ENCODE measurements around the gene CXCL12.

The CXCL12 gene

GRCh38 chr10:44399659-44400451 lies 15.0 kb upstream of the CXCL12 start:
- no peak for DNase-seq (ENCODE audit: low read depth)

GRCh38 chr10:44398747-44399658 lies 14.1 kb upstream of the CXCL12 start:
- no peak for DNase-seq (ENCODE audit: low read depth)

GRCh38 chr10:44398271-44398670 lies 13.4 kb upstream of the CXCL12 start:
- DNase-seq (ENCODE audit: low read depth): no peak

- DNase-seq (ENCODE audit: low read depth): no peak
Measured at GRCh38 chr10:44397476-44398225, 12.8 kb upstream of the CXCL12 start.

DNA sequence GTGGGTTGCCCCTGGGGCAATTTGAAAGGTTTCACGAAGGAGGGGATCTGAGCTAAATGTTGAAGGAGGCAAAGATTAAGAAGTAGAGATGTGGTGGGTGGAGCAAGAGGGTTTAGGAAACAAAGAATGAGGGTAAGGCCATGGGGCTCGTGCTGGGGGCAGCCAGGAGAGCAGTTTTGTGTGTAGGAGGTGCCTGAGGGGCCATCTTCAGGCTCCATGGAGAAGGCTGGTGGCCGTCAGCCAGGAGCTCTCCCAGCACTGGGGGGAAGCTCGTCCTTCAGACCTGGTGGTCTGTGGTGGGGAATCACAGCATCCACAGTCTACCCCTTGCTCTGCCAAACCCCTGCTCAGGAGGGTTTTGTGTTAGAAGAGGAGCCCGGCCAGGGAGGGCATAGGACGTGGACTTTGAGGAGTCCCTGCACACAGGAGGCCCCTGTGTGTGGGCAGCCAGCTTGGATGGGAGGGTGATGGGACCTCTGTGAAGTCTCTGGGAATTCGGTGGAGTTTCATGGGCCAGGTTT lies 11.8 kb upstream of the CXCL12 start:
- DNase-seq (ENCODE audit: low read depth): no peak

- no peak for DNase-seq (ENCODE audit: low read depth)
Measured at GRCh38 chr10:44395902-44396670, 11.2 kb upstream of the CXCL12 start.

GRCh38 chr10:44395396-44395795 lies 10.5 kb upstream of the CXCL12 start:
- DNase-seq (ENCODE audit: low read depth): no peak

DNA sequence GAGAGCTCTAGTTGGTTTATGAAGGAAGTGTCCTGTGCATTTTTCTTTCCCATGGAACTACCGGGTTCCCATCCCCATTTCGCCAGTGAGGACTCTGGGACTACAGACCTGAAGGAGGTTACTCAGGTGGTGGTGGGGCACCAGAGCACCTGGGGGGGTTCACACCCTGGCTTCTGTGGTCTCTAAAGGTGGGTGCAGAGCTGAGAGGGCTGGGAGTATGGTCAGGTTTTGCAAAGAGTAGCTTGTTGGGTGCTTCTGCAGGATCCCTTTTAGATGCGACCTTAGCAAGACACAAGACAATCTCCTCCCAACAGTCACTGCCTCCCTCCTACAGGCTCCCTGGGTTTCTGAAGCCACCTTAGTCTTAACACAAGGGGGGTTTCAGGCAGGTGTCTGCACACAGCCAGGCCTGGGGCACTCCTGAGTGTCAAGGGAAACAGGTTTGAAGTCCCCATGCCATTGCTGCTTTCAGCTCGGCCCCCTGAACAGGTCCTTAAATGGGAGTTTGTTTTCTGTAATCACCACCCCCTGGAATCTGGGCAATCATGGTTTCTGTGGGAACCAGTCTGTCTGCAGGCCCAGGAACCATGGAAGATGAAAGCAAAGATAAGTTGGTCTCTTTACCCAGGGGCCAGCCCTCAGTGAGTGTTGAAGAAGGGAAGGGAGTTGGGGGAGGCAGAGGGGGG lies 9.9 kb upstream of the CXCL12 start:
- no peak for DNase-seq (ENCODE audit: low read depth)

DNA sequence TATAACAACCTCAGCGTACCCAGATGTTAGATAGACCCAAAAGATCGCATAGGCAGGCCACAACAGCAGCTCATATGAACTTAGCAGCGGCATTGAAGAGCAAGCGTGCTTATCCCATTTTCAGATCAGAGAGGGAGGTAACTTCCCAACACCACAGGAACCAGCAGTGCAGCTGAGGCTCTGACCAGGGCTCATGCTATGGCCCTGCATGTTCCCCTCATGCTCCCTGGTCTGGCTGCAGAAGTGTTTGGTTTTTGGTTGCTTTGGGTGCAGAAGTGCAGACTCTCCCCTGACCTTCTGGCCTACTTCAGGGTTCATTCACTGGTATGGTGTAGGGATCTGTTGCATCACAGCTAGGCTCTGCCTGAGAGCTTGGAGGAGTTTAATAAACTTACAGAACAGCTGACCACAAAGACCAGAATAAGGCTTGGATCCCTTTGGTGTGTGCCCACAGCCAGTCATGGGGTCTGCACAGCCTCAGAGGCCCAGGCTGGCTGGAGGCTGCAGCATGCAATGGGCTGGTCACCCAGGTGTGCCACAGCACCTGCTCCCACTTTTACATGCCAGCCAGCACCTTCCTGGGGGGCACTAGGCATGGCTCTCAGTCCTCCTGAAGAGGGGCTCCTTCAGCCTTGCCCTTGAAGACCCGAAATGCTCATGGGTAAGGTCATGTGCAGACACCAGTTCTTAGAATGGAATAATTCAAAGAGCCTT lies 9.1 kb upstream of the CXCL12 start:
- DNase-seq (ENCODE audit: low read depth): no peak

- DNase-seq (ENCODE audit: low read depth): peak; percentile 12
Measured at GRCh38 chr10:44393051-44393630, 8.2 kb upstream of the CXCL12 start.

- no peak for DNase-seq (ENCODE audit: low read depth)
Measured at GRCh38 chr10:44392420-44392819, 7.5 kb upstream of the CXCL12 start.

DNA sequence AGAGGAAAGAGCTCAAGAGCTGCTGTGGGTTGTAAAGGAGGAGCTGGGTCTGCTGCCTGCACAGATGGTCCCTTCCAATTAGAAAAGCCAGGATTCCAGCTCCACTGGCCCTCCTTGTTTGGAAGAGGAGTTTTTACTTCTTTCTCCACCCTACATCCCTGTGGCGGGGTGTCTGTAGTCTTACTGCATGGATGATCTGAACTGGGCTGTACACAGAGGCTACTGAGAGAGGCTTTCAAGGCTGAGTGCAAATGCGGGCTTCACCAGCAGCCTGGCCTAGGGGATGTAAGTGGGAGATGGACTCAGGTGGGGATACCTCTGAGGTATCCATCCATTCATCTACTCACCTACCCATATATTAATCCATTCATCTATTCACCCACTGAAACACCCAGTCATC lies 7.1 kb upstream of the CXCL12 start:
- no peak for DNase-seq (ENCODE audit: low read depth)

GRCh38 chr10:44390585-44391072 lies 5.7 kb upstream of the CXCL12 start:
- peak; percentile 3 for DNase-seq (ENCODE audit: low read depth)

DNA sequence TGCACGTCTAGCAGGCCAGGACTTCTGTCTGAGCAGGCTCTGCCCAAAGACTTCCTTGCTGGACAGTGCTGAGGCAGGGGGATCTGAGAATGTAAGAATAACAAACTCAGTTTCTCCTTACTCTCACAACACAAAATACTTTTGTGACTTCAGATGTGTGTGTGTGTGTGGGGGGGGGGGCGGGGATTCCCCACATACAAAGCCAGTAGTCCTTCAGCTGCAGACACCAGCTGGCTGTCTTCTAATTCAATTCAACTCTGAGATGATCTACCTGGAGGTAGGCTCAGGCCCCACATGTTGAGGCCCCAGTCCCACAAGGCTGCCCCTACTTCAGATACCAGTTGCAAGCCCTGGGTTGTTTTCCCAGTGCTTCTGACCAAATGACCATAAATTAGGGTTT lies 4.7 kb upstream of the CXCL12 start:
- no peak for DNase-seq (ENCODE audit: low read depth)

GRCh38 chr10:44389150-44389549 lies 4.3 kb upstream of the CXCL12 start:
- no peak for DNase-seq (ENCODE audit: low read depth)

DNA sequence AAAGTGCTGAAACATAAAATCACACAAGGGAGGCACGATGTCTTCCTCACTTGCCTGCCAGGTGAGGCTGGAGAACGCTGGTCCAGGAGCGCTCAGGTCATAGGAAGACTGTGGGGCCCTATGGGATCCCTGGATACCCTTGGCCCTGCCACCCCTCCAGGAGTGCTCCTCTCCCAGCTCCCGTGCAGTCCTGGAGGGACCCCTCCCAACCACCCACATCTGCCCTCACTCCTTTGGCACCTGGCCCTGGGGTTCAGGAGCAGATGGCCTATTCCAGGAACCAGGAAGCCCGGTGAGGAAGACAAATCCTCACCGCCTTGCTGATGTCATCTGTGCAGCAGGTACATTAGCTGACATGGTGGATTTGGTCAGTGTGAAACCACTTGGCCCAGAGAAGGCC lies 3.7 kb upstream of the CXCL12 start:
- no peak for DNase-seq (ENCODE audit: low read depth)

DNA sequence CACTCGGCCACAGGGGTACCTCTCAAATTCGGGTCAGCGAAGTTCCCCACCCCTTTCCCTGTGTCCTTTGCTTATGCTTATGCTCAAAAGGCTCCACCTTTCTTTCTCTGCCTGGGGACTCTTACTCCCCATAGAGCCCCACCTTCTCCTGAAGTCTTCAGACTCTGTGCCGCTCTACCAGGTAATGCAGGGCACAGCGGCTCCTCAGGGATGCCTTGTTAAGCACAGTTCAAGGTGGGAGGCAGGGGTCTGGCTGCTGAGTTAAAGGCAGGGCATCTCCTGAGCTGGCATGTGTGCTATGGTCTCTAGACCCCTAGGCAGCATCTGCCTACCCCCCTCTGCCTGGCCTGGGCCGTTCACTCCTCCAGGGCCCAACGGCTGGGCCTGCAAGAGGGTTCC lies 3.0 kb upstream of the CXCL12 start:
- DNase-seq (ENCODE audit: low read depth): no peak

DNA sequence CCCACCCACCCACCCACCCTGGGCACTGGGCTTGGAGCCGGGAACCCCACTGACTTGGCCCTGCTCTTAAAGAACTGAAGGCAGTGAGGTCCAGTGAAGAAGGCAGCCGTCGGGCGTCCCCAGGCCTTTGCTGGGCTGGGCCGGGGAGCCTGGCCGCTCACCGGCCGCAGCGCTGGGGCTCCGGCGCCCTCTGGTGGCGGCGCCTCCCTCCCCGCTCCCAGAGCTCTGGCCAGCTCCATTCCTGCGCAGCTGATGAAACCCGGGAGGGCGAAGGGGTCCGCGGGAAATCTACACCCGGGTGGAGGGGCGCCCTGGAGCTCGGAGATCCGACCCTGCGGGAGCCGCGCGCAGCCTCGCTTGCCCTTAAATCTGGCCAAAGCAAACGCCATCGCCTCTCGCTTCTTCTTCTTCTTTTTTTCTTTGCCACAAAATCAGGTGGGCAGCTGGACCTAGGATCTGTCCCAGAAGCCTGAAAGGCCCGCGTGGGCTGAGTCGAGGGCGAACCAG lies 1.7 kb upstream of the CXCL12 start:
- peak; percentile 64 for DNase-seq (ENCODE audit: low read depth)

- DNase-seq (ENCODE audit: low read depth): no peak
Measured at GRCh38 chr10:44385696-44386441, 972 bp upstream of the CXCL12 start.
